SK-N-MC (cell line): ENCODE data around the gene KRT86.
"Not testable (repeated sequence)": the region's sequence is repeated elsewhere in the genome, so short reads cannot be mapped to it uniquely, and the experiment has no call there.

Source experiments
- DNase-seq: peaks from one replicate; pipeline ENCODE4 v3.0.0-alpha.2; 2011; ENCODE audit warnings: low read depth, low spot score
- H3K27ac ChIP-seq: fragments of 200-600 bp; sonication (generic); 2 replicates; pipeline ENCODE4 v1.5.1; 2016; ENCODE audit warnings: mixed run types
- H3K36me3 ChIP-seq: fragments of 200-600 bp; sonication (generic); 2 replicates; pipeline ENCODE4 v1.6.1; 2017; ENCODE audit warnings: antibody characterized with exemption, low read length, mixed read lengths; ENCODE audit not compliant: insufficient read depth
- H3K4me3 ChIP-seq: fragments of 200-600 bp; sonication (generic); 2 replicates; pipeline ENCODE4 v1.5.1; 2016
- H3K9ac ChIP-seq: fragments of 200-600 bp; sonication (generic); 2 replicates; pipeline ENCODE4 v1.8.0; 2017; ENCODE audit warnings: mixed run types, mixed read lengths; ENCODE audit not compliant: insufficient read length
- H3K9me3 ChIP-seq: fragments of 200-600 bp; sonication (generic); 2 replicates; pipeline ENCODE4 v1.6.1; 2017; ENCODE audit warnings: low read depth, mild to moderate bottlenecking, antibody characterized with exemption, low read length, moderate library complexity, mixed read lengths
- EZH2 ChIP-seq: fragments of 200-600 bp; sonication (generic); IDR thresholded peaks from one replicate; pipeline ENCODE4 v1.6.1; 2017; ENCODE audit warnings: antibody characterized with exemption
- FOXP2 ChIP-seq: optimal IDR thresholded peaks from 2 replicates; pipeline ENCODE3; 2011; ENCODE audit warnings: mild to moderate bottlenecking, moderate library complexity; ENCODE audit not compliant: insufficient read depth; ENCODE audit errors: extremely low read length, control extremely low read depth
- POLR2AphosphoS5 ChIP-seq: IDR thresholded peaks from 2 replicates; pipeline ENCODE4 v1.6.1; 2012; ENCODE audit warnings: mild to moderate bottlenecking, low read depth, low read length, borderline replicate concordance

KRT86 gene

GRCh38 chr12:52341066-52341580 lies 66.7 kb downstream of the KRT86 start:
- no peak overlapping the region for H3K4me3 ChIP-seq
- no peak overlapping the region for H3K9ac ChIP-seq
- H3K27ac ChIP-seq: no peak overlapping the region
- DNase-seq: no peak
- H3K36me3 ChIP-seq: no peaks in the 10 kb centered on the region
- no peak for TF ChIP-seq FOXP2
- TF ChIP-seq POLR2AphosphoS5: no peak
- no peak for TF ChIP-seq EZH2
- no peaks in the 10 kb centered on the region for H3K9me3 ChIP-seq

GRCh38 chr12:52342781-52343490 lies 68.5 kb downstream of the KRT86 start:
- Histone ChIP-seq H3K9ac (no peak overlapping the region), H3K27ac (no peak overlapping the region), H3K36me3 (no peaks in the 10 kb centered on the region), H3K9me3 (no peaks in the 10 kb centered on the region), H3K4me3 (no peak overlapping the region)
- DNase-seq: no peak
- TF ChIP-seq POLR2AphosphoS5: no peak
- TF ChIP-seq EZH2: no peak
- no peak for TF ChIP-seq FOXP2

- no peak for DNase-seq
- Histone ChIP-seq H3K9me3 (no peaks in the 10 kb centered on the region), H3K9ac (no peak overlapping the region), H3K27ac (no peak overlapping the region), H3K4me3 (no peak overlapping the region), H3K36me3 (no peaks in the 10 kb centered on the region)
- no peak for TF ChIP-seq POLR2AphosphoS5
- no peak for TF ChIP-seq FOXP2
- TF ChIP-seq EZH2: no peak
These were observed 69.1 kb downstream of the KRT86 start for GRCh38 chr12:52343550-52343949.

- no peak overlapping the region for H3K4me3 ChIP-seq
- no peaks in the 10 kb centered on the region for H3K36me3 ChIP-seq
- H3K27ac ChIP-seq: no peak overlapping the region
- no peak for DNase-seq
- no peaks in the 10 kb centered on the region for H3K9me3 ChIP-seq
- TF ChIP-seq FOXP2 (no peak), POLR2AphosphoS5 (no peak), EZH2 (no peak)
- no peak overlapping the region for H3K9ac ChIP-seq
These were observed 69.7 kb downstream of the KRT86 start for GRCh38 chr12:52344111-52344510.

- H3K36me3 ChIP-seq: not testable (repeated sequence)
These were observed 70.6 kb downstream of the KRT86 start for GRCh38 chr12:52345041-52345440.

GRCh38 chr12:52346593-52346992 lies 72.1 kb downstream of the KRT86 start:
- TF ChIP-seq FOXP2 (no peak), POLR2AphosphoS5 (no peak), EZH2 (no peak)
- Histone ChIP-seq H3K9me3 (no peaks in the 10 kb centered on the region), H3K9ac (no peak overlapping the region), H3K4me3 (no peak overlapping the region), H3K36me3 (no peaks in the 10 kb centered on the region), H3K27ac (no peak overlapping the region)
- DNase-seq: no peak

More at GRCh38 chr12:52345041-52345440, 70.6 kb downstream of the KRT86 start:
- H3K27ac ChIP-seq, H3K4me3 ChIP-seq, DNase-seq, H3K9ac ChIP-seq, H3K9me3 ChIP-seq: not testable (repeated sequence)

DNA sequence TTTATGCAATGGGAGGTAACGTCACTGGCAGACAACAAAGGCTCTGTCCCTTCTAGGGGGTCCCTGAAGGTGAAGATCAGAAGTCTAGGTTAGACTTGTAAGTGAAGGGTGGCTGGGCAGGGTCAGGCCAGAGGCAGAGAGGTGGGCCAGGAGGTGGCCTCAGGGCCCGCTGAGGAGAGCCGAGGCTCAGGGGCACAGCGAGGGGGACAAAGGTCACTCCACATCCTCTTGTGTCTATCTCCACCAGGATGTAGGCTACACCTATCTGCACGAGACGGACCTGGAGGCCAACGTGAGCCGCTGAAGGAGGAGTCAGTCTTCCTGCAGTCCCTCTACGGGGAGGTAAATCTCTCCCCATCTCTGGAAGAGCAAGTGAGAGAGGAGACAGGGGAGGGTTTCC lies 72.6 kb downstream of the KRT86 start:
- H3K9ac ChIP-seq: no peak overlapping the region
- no peaks in the 10 kb centered on the region for H3K9me3 ChIP-seq
- no peak for DNase-seq
- TF ChIP-seq POLR2AphosphoS5 (no peak), FOXP2 (no peak), EZH2 (no peak)
- H3K36me3 ChIP-seq: no peaks in the 10 kb centered on the region
- no peak overlapping the region for H3K27ac ChIP-seq
- H3K4me3 ChIP-seq: no peak overlapping the region

DNA sequence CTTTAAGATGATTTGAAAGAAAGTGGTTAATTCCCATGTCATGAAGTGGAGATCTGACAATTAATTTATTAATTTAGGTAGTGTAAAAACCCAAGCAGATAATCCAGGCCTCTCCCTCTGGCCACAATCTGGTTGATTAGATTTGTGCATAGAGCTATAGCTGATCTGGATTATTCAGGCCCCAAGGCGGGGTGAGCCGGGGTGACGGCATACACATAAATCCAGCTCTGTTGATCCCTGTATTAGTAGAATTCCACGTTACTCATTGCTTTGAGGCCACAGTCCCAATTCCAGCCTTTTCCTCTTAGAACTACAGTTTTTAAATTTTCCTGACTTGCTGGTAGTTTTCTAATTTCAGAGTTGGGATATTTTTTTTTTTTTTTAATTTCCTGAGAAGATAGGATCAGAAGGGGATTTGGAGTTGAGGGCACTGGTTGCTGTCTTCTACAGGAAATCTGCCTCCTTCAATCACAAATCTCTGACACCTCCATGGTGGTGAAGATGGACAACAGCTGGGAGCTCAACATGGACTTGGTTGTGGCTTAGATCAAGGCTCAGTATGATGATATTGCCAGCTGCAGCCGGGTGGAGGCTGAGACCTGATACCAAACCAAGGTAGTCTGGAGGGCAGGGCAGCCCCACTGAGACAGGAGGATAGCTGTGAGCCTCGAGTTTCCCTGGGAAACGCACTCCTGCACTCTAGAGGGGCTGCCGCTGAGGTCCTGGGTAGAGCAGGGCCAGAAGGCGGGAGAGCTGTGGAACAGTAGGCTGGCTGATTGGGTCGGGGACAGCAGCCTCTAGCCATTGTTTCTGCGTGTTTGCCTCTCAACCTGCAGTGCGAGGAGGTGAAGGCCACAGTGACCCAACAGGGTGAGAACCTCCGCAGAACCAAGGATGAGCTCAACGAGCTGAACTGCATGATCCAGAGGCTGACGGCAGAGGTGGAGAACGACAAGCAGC lies 73.4 kb downstream of the KRT86 start:
- H3K27ac ChIP-seq: no peak overlapping the region
- no peak overlapping the region for H3K9ac ChIP-seq
- H3K9me3 ChIP-seq: no peaks in the 10 kb centered on the region
- no peaks in the 10 kb centered on the region for H3K36me3 ChIP-seq
- no peak overlapping the region for H3K4me3 ChIP-seq
- no peak for DNase-seq
- TF ChIP-seq EZH2: no peak

DNA sequence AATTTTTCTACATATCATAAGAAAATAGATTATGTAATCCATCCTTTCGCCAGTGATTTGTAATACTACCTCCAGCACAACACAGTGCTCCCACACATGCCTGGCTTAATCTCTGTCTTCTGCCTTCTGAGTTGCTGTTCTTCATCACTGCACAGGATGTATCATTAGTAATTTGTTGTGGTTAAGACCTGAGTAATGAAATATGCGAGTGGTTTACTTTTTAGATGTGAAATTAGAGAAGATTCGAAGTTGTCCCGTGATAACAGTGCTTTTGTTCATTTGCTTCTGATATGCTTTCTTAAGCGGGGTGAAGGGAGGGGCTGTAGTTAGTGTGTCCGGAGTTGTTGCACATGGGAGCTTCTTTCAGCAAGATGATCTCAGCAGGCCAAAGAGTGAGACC lies 74.8 kb downstream of the KRT86 start:
- no peak for DNase-seq
- Histone ChIP-seq H3K4me3 (no peak overlapping the region), H3K9me3 (no peaks in the 10 kb centered on the region), H3K27ac (no peak overlapping the region), H3K36me3 (no peaks in the 10 kb centered on the region), H3K9ac (no peak overlapping the region)
- TF ChIP-seq POLR2AphosphoS5 (no peak), EZH2 (no peak), FOXP2 (no peak)
